GM12891 (cell line): Measurements from ENCODE around the gene SNTG2.

Source experiments
- POLR2A ChIP-seq: IDR thresholded peaks from 2 replicates; pipeline ENCODE4 v1.6.1; 2011; ENCODE audit warnings: low read depth, low read length, control low read depth
- POLR2AphosphoS5 ChIP-seq: IDR thresholded peaks from 2 replicates; pipeline ENCODE4 v1.6.1; 2011; ENCODE audit warnings: low read depth, low read length, control low read depth
- SPI1 ChIP-seq: IDR thresholded peaks from 2 replicates; pipeline ENCODE4 v1.6.1; 2011; ENCODE audit warnings: low read depth, low read length, control low read depth
- TAF1 ChIP-seq: IDR thresholded peaks from 2 replicates; pipeline ENCODE4 v1.6.1; 2011; ENCODE audit warnings: low read depth, low read length, control low read depth

DNA sequence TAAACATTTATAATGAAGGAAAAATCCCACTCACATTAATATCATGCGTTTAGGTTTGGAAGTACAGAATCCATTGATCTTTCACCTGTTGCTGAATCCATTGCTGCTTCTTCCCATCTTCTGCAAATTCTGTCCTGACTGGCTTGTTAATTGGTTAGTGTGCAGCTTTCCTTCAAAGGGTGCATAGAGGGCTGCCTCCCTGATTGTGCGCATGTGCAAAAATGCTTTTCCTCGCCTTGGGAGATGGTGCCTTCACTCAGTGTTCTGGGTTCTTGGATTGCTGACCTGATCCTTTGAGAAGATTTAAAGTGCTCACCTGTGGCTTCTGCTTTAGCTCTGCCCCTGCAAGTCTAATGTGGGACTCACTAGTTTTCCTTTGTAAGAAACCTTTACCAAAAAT lies 231.2 kb downstream of the SNTG2 start:
- TF ChIP-seq POLR2AphosphoS5 (no peak), TAF1 (no peak), SPI1 (no peak), POLR2A (no peak)
